ENCODE results near the gene IBTK. TPM values are rescaled to one million over a fixed set of nuclear protein-coding genes. Genes with fewer than 3 reads are reported as not detected.

Gene IBTK
- total and polyA plus RNA-seq, 2 of the 8 experiments (the other 6 are each of a cell fraction or from before 2014, with no cell fraction given), result 4.6 to 24.2 TPM

- Histone ChIP-seq H3K4me2 (ENCODE audit: insufficient read depth in 1 of 2, low read depth in 2 of 2, low read length in 2 of 2) (no peak overlapping the region), H2BK12ac (ENCODE audit: low read depth, low read length) (no peak overlapping the region), H3K23ac (ENCODE audit: insufficient read length) (no peak overlapping the region), H2BK15ac (ENCODE audit: low read length) (no peak overlapping the region), H3K23me2 (ENCODE audit: low read depth, low read length) (peaks cover 4% of the 10 kb centered on the region; the same call in 1 of the 2 replicates), H3K27ac (ENCODE audit: low read depth, low read length) (no peak overlapping the region), H4K91ac (replicated peaks; ENCODE audit: insufficient read length, low read length) (no peak overlapping the region), H3K79me2 (ENCODE audit: control insufficient read depth in 1 of 2, insufficient read depth in 2 of 2, low read length in 2 of 2) (peaks cover 5 to 25% of the 10 kb centered on the region in 2 experiments), H4K8ac (ENCODE audit: extremely low read depth, insufficient read depth, low read length) (no peak overlapping the region), H3K4me1 (replicated peaks in 1 of 4; ENCODE audit: control insufficient read depth in 3 of 4, insufficient read depth in 4 of 4, low read length in 3 of 4) (peaks cover 0 to 5% (median 4%) of the 10 kb centered on the region in 4 experiments; a peak in 3 of 7 replicates), H4K20me1 (replicated peaks in 1 of 2; ENCODE audit: control insufficient read depth in 1 of 2, insufficient read depth in 2 of 2, low read length in 2 of 2) (peaks cover 0 to 2% of the 10 kb centered on the region in 2 experiments), H3K4ac (replicated peaks; ENCODE audit: insufficient read length, low read depth, low read length) (no peak overlapping the region), H4K5ac (ENCODE audit: insufficient read length, low read depth, low read length) (no peak overlapping the region), H3K56ac (replicated peaks; ENCODE audit: insufficient read length, low read depth, low read length) (no peak overlapping the region), H2BK5ac (ENCODE audit: low read depth, low read length) (no peak overlapping the region), H2AK5ac (ENCODE audit: low read depth, low read length) (no peak overlapping the region), H3K27me3 (replicated peaks in 1 of 4; ENCODE audit: control insufficient read depth in 3 of 4, extremely low read depth in 1 of 4, insufficient read depth in 3 of 4, low read length in 3 of 4) (no peaks in the 10 kb centered on the region), H3K36me3 (ENCODE audit: control insufficient read depth in 2 of 4, insufficient read depth in 4 of 4, low read length in 3 of 4) (no peaks in the 10 kb centered on the region), H2BK120ac (replicated peaks; ENCODE audit: low read depth, low read length) (no peak overlapping the region), H3K9ac (replicated peaks in 1 of 4; ENCODE audit: extremely low read depth in 1 of 4, low read depth in 3 of 4, low read length in 3 of 4) (no peak overlapping the region), H2BK20ac (ENCODE audit: low read length) (no peak overlapping the region), H3K9me3 (ENCODE audit: insufficient read depth in 2 of 2, low read depth in 1 of 2, low read length in 1 of 2) (no peaks in the 10 kb centered on the region), H3K18ac (ENCODE audit: extremely low read depth, low read length) (no peak overlapping the region), H3K4me3 (ENCODE audit: extremely low read depth in 1 of 4, insufficient read depth in 2 of 4, low read depth in 3 of 4, low read length in 4 of 4) (no peak overlapping the region), H3K79me1 (ENCODE audit: low read depth, low read length) (no peaks in the 10 kb centered on the region; the same call in 1 of the 2 replicates), H3K14ac (ENCODE audit: insufficient read length) (no peak overlapping the region), H2AFZ (ENCODE audit: low read length) (no peak overlapping the region)
- POLR2A ChIA-PET (ENCODE audit: partially characterized antibody), result interaction anchor here (1.7 kb wide), 1 partner anchor 808 kb away, joined by 5 read pairs; no protein-coding TSS in a partner anchor
- TF ChIP-seq SRF (IDR thresholded peaks at IDR 0.05; ENCODE audit: low read depth, low read length) (no peak), JUND (IDR thresholded peaks at IDR 0.05; ENCODE audit: low read length) (no peak), HDAC2 (IDR thresholded peaks at IDR 0.05; ENCODE audit: borderline replicate concordance in 1 of 2, low read depth in 2 of 2, low read length in 2 of 2) (no peak), CHD1 (IDR thresholded peaks at IDR 0.05; ENCODE audit: low read depth, low read length) (no peak), TEAD4 (IDR thresholded peaks at IDR 0.05; ENCODE audit: low read depth, low read length) (no peak)
- DNase-seq (ENCODE audit: low read depth in 1 of 2, low spot score in 2 of 2), result no peak
- 94% methylated on average over 12 of the region's 12 CpGs; no CpG with 5 or more reads in 1 of the 2 experiments for WGBS, 2 experiments (ENCODE audit: extremely low coverage in 1 of 2, insufficient coverage in 1 of 2, insufficient read length in 1 of 2, insufficient replicate concordance in 2 of 2, low coverage in 1 of 2, low lambda C conversion rate in 2 of 2, missing lambda C conversion rate in 1 of 2)
- FAIRE-seq, result no peak
- CTCF ChIA-PET (ENCODE audit: partially characterized antibody), result interaction anchor here (0.6 to 2.0 kb wide), 6 partner anchors 21 to 818 kb away, joined by 3 to 10 read pairs (median 4); partner anchors contain the start of genes DOP1A and TPBG
Measured at GRCh38 chr6:82249381-82250253, 2.1 kb upstream of the IBTK start.

Data from H1 (cell line).